Erythroblast (primary cell): ENCODE measurements around the gene OGDH.

Experiments used
- GATA1 ChIP-seq: IDR thresholded peaks from 2 replicates; pipeline ENCODE4 v1.6.1; 2011; ENCODE audit warnings: low read depth, mild to moderate bottlenecking, control low read depth, low read length, moderate library complexity
- POLR2A ChIP-seq: IDR thresholded peaks from 2 replicates; pipeline ENCODE4 v1.6.1; 2011; ENCODE audit warnings: mild to moderate bottlenecking, low read length

DNA sequence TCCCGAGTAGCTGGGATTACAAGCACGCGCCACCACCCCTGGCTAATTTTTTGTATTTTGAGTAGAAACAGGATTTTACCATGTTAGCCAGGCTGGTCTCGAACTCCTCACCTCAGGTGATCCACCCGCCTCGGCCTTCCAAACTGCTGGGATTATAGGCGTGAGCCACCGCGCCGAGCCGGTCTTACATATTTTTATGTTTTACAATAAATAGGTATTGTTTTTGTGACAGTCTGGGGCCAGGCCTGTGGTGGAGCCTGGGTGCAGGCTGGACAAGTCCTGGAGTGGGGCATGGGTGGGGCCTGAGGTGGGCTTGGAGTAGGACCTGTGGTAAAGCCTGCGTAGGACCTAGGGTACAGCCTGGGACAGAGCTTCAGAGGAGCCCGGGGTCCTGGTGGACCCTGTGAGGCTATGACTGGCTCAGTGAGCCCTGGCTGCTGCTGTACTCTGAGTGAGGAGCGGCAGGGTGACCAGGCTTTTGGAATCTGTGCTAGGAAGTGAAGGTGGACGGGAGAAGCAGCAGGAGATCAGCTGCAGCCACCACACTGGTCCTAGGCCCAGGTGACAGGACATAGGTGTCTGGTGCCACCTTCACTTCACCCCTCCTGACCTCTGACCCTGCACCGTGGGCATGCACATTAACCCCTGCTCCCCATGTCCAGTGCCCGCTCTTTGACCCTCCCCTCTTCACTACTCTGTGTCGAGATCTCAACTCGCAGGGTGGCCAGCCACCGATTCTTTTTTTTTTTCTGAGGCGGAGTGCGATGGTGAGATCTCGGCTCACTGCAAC is 132.6 kb downstream of the OGDH start:
- TF ChIP-seq POLR2A (no peak), GATA1 (no peak)
